PC-3 (cell line): ENCODE results near the gene POLRMT.

ENCODE experiments used
- CTCF ChIP-seq: fragments of 300-600 bp; sonication (generic); conservative IDR thresholded peaks from 2 replicates; pipeline ENCODE4 v1.5.1; 2017; ENCODE audit warnings: antibody characterized with exemption, low read depth, mild to moderate bottlenecking, low read length
- EZH2 ChIP-seq: fragments of 300-600 bp; sonication (generic); IDR thresholded peaks from one replicate; pipeline ENCODE4 v1.6.1; 2017; ENCODE audit warnings: antibody characterized with exemption, mild to moderate bottlenecking, low read length; ENCODE audit not compliant: unreplicated experiment

GRCh38 chr19:593505-593904 is 39.8 kb downstream of the POLRMT start:
- TF ChIP-seq CTCF (no peak), EZH2 (no peak)
